SH-SY5Y (cell line): Measurements from ENCODE around the gene SDHC.

Experiments used
- GATA2 ChIP-seq: IDR thresholded peaks from 2 replicates; pipeline ENCODE4 v1.6.1; 2011; ENCODE audit warnings: mild to moderate bottlenecking, low read depth, low read length
- GATA3 ChIP-seq: IDR thresholded peaks from 2 replicates; pipeline ENCODE4 v1.6.1; 2011; ENCODE audit warnings: low read depth, mild to moderate bottlenecking, low read length, moderate library complexity

DNA sequence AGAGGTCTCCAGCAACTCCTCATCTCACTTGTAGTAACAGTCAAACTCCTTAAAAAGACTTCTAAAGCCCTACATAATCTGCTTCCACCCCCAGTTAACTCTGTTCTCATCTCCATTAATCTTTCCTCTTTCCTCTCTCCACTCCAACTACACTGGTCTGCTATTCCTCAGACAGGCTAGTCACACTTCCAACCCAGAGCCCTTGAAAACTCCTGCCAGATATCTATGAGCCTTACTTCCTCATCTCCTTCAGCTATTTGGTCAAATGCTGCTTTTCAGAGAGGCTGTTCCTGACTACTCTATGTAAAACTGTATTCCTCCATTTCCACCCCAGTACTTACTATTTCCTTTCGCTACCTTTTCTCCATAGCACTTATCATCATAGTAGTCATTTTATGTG is 31.2 kb upstream of the SDHC start:
- TF ChIP-seq GATA2 (no peak), GATA3 (no peak)
